Trophoblast cell (in vitro differentiated cells and primary cell): ENCODE results near the gene TNFAIP3.
"Not testable (repeated sequence)": the region's sequence is repeated elsewhere in the genome, so short reads cannot be mapped to it uniquely, and the experiment has no call there.

Experiments
- DNase-seq, 2 donors: peaks; one replicate each; pipeline ENCODE4 v3.0.0-alpha.2; 2016
- H2AFZ ChIP-seq: 2 replicates; pipeline ENCODE4 v1.6.1; 2013; ENCODE audit warnings: low read length, moderate library complexity, mild to moderate bottlenecking; ENCODE audit not compliant: insufficient read depth, poor library complexity
- H2AK5ac ChIP-seq: 2 replicates; pipeline ENCODE4 v1.6.1; 2013; ENCODE audit warnings: mild to moderate bottlenecking, low read length
- H2BK120ac ChIP-seq: 2 replicates; pipeline ENCODE4 v1.6.1; 2013; ENCODE audit warnings: low read length, mild to moderate bottlenecking, moderate library complexity; ENCODE audit not compliant: insufficient read depth, poor library complexity
- H2BK12ac ChIP-seq: 2 replicates; pipeline ENCODE4 v1.6.1; 2013; ENCODE audit warnings: mild to moderate bottlenecking, low read length, moderate library complexity
- H2BK5ac ChIP-seq: 2 replicates; pipeline ENCODE4 v1.6.1; 2013; ENCODE audit warnings: low read length, low read depth, moderate library complexity, mild to moderate bottlenecking; ENCODE audit not compliant: poor library complexity
- H3K14ac ChIP-seq: 2 replicates; pipeline ENCODE4 v1.6.1; 2013; ENCODE audit warnings: mild to moderate bottlenecking, low read length
- H3K18ac ChIP-seq: 2 replicates; pipeline ENCODE4 v1.6.1; 2013; ENCODE audit warnings: mild to moderate bottlenecking, low read length
- H3K23ac ChIP-seq: 2 replicates; pipeline ENCODE4 v1.6.1; 2013; ENCODE audit warnings: low read length
- H3K27ac ChIP-seq: 2 replicates; pipeline ENCODE4 v1.5.1; 2013; ENCODE audit warnings: low read depth, mild to moderate bottlenecking, inconsistent platforms, low read length, moderate library complexity
- H3K27me3 ChIP-seq: 2 replicates; pipeline ENCODE4 v1.6.1; 2013; ENCODE audit warnings: inconsistent platforms, mild to moderate bottlenecking, low read length, moderate library complexity; ENCODE audit not compliant: insufficient read depth
- H3K36me3 ChIP-seq, 2 experiments: 1 replicate in 1 of 2; 2 replicates in 1 of 2; pipeline ENCODE4 v1.6.1; 2013; ENCODE audit warnings: low read length in 2 of 2, mild to moderate bottlenecking in 2 of 2, moderate library complexity in 1 of 2; ENCODE audit not compliant: insufficient read depth in 2 of 2, control insufficient read depth in 1 of 2
- H3K4ac ChIP-seq: 2 replicates; pipeline ENCODE4 v1.6.1; 2013; ENCODE audit warnings: low read depth, mild to moderate bottlenecking, low read length, moderate library complexity
- H3K4me1 ChIP-seq, 2 experiments: 1 replicate in 1 of 2; 2 replicates in 1 of 2; pipeline ENCODE4 v1.6.1; 2013; ENCODE audit warnings: low read length in 2 of 2, mild to moderate bottlenecking in 2 of 2, moderate library complexity in 1 of 2; ENCODE audit not compliant: insufficient read depth in 2 of 2, control insufficient read depth in 1 of 2
- H3K4me2 ChIP-seq: 2 replicates; pipeline ENCODE4 v1.6.1; 2013; ENCODE audit warnings: inconsistent platforms, mild to moderate bottlenecking, low read length, moderate library complexity
- H3K4me3 ChIP-seq: 2 replicates; pipeline ENCODE4 v1.5.1; 2013; ENCODE audit warnings: mild to moderate bottlenecking, low read depth, low read length, inconsistent platforms
- H3K79me1 ChIP-seq: one replicate; pipeline ENCODE4 v1.6.1; 2013; ENCODE audit warnings: low read length
- H3K79me2 ChIP-seq: 2 replicates; pipeline ENCODE4 v1.6.1; 2013; ENCODE audit warnings: low read length, mild to moderate bottlenecking; ENCODE audit not compliant: control insufficient read depth, insufficient read depth, poor library complexity
- H3K9ac ChIP-seq: 2 replicates; pipeline ENCODE4 v1.6.1; 2013; ENCODE audit warnings: mild to moderate bottlenecking, low read length
- H3K9me3 ChIP-seq: 2 replicates; pipeline ENCODE4 v1.6.1; 2013; ENCODE audit warnings: low read depth, mild to moderate bottlenecking, control low read depth, inconsistent platforms, low read length; ENCODE audit not compliant: insufficient read depth
- H4K12ac ChIP-seq: 2 replicates; pipeline ENCODE4 v1.6.1; 2013; ENCODE audit warnings: low read depth, mild to moderate bottlenecking, low read length, moderate library complexity
- H4K8ac ChIP-seq: 2 replicates; pipeline ENCODE4 v1.6.1; 2013; ENCODE audit warnings: low read depth, mild to moderate bottlenecking, low read length, moderate library complexity
- H4K91ac ChIP-seq: one replicate; pipeline ENCODE4 v1.6.1; 2013; ENCODE audit warnings: low read depth, mild to moderate bottlenecking, low read length, moderate library complexity
- WGBS: extraction: QIAGEN DNeasy Blood & Tissue Kit; methylation state at CpG from one replicate; pipeline ENCODE4 v1.1.7; 2013; ENCODE audit warnings: missing lambda C conversion rate; ENCODE audit not compliant: insufficient read length, insufficient coverage; ENCODE audit errors: extremely low coverage; 5-methylcytosine and 5-hydroxymethylcytosine counted together

TNFAIP3 gene

GRCh38 chr6:137893726-137894125 is 26.7 kb downstream of the TNFAIP3 start:
- Histone ChIP-seq H3K36me3 (no peaks in the 10 kb centered on the region), H3K23ac (no peak overlapping the region), H4K91ac (no peak overlapping the region), H3K4me2 (no peak overlapping the region), H3K27ac (no peak overlapping the region), H3K27me3 (no peaks in the 10 kb centered on the region), H2BK120ac (no peak overlapping the region), H2BK12ac (no peak overlapping the region), H3K4me3 (no peak overlapping the region), H4K12ac (no peak overlapping the region), H3K4me1 (peaks cover 0 to 2% of the 10 kb centered on the region in 2 experiments), H2BK5ac (no peak overlapping the region), H3K18ac (no peak overlapping the region), H4K8ac (no peak overlapping the region), H3K79me1 (no peaks in the 10 kb centered on the region), H2AFZ (no peak overlapping the region), H3K9me3 (no peaks in the 10 kb centered on the region), H3K4ac (no peak overlapping the region), H3K9ac (no peak overlapping the region), H3K79me2 (no peaks in the 10 kb centered on the region), H2AK5ac (no peak overlapping the region), H3K14ac (no peak overlapping the region)
- DNase-seq: no peak
- WGBS: no CpG with 5 or more reads among the region's 2 CpGs

GRCh38 chr6:137894378-137894777 is 27.3 kb downstream of the TNFAIP3 start:
- H2BK5ac ChIP-seq, H2AFZ ChIP-seq, H3K4ac ChIP-seq, H3K36me3 ChIP-seq, H3K4me1 ChIP-seq, H4K12ac ChIP-seq, H3K4me2 ChIP-seq, DNase-seq, H2AK5ac ChIP-seq, H3K14ac ChIP-seq, H3K79me2 ChIP-seq, H3K27me3 ChIP-seq, H3K9ac ChIP-seq, H2BK12ac ChIP-seq, H4K91ac ChIP-seq, H3K79me1 ChIP-seq, H3K27ac ChIP-seq, H3K18ac ChIP-seq, H3K23ac ChIP-seq, H2BK120ac ChIP-seq, H3K9me3 ChIP-seq, H3K4me3 ChIP-seq, H4K8ac ChIP-seq: not testable (repeated sequence)
- no CpG with 5 or more reads among the region's 8 CpGs for WGBS

- no peak overlapping the region for H4K12ac ChIP-seq
- H3K9ac ChIP-seq: no peak overlapping the region
- H4K8ac ChIP-seq: no peak overlapping the region
- H2BK12ac ChIP-seq: no peak overlapping the region
- H3K4me2 ChIP-seq: no peak overlapping the region
- H2AK5ac ChIP-seq: no peak overlapping the region
- H4K91ac ChIP-seq: no peak overlapping the region
- H2AFZ ChIP-seq: no peak overlapping the region
- H3K79me2 ChIP-seq: no peaks in the 10 kb centered on the region
- H3K14ac ChIP-seq: no peak overlapping the region
- WGBS: no CpG with 5 or more reads among the region's 4 CpGs
- H3K36me3 ChIP-seq: no peaks in the 10 kb centered on the region
- H3K4ac ChIP-seq: no peak overlapping the region
- peaks cover 0 to 2% of the 10 kb centered on the region in 2 experiments for H3K4me1 ChIP-seq
- H2BK120ac ChIP-seq: no peak overlapping the region
- no peaks in the 10 kb centered on the region for H3K79me1 ChIP-seq
- no peaks in the 10 kb centered on the region for H3K9me3 ChIP-seq
- no peak overlapping the region for H3K4me3 ChIP-seq
- H3K18ac ChIP-seq: no peak overlapping the region
- no peak overlapping the region for H3K23ac ChIP-seq
- H3K27me3 ChIP-seq: no peaks in the 10 kb centered on the region
- no peak overlapping the region for H2BK5ac ChIP-seq
- no peak overlapping the region for H3K27ac ChIP-seq
- peak in 1 of 2 donors; percentile 74 for DNase-seq
Measured at GRCh38 chr6:137894779-137895385, 27.8 kb downstream of the TNFAIP3 start.

- H3K18ac ChIP-seq: no peak overlapping the region
- no peak overlapping the region for H4K12ac ChIP-seq
- H3K14ac ChIP-seq: no peak overlapping the region
Measured at GRCh38 chr6:137896647-137897046, 29.6 kb downstream of the TNFAIP3 start.

More at GRCh38 chr6:137896647-137897046, 29.6 kb downstream of the TNFAIP3 start:
- Histone ChIP-seq H2BK12ac (no peak overlapping the region), H3K27ac (no peak overlapping the region), H2AFZ (no peak overlapping the region), H3K9ac (no peak overlapping the region), H3K4ac (no peak overlapping the region), H3K23ac (no peak overlapping the region), H3K4me2 (no peak overlapping the region), H3K36me3 (no peaks in the 10 kb centered on the region), H3K9me3 (no peaks in the 10 kb centered on the region), H4K91ac (no peak overlapping the region), H4K8ac (no peak overlapping the region), H3K79me1 (no peaks in the 10 kb centered on the region), H2AK5ac (no peak overlapping the region), H2BK120ac (no peak overlapping the region), H2BK5ac (no peak overlapping the region), H3K4me3 (no peak overlapping the region), H3K27me3 (no peaks in the 10 kb centered on the region), H3K4me1 (peaks cover 0 to 2% of the 10 kb centered on the region in 2 experiments), H3K79me2 (no peaks in the 10 kb centered on the region)
- WGBS: no CpG with 5 or more reads among the region's 3 CpGs
- no peak for DNase-seq
